CD14-positive monocyte (primary cell): Measurements from ENCODE around the gene CD24. TPM values are rescaled to one million over a fixed set of nuclear protein-coding genes. Genes with fewer than 3 reads are reported as not detected.

Source experiments
- DNase-seq, 3 donors: peaks; one replicate each; pipeline ENCODE4 v3.0.0-alpha.2; 2011 to 2022
- H2AFZ ChIP-seq: 2 replicates; pipeline ENCODE4 v1.6.0; 2012; ENCODE audit warnings: mild to moderate bottlenecking, low read depth, low read length, inconsistent platforms; ENCODE audit not compliant: insufficient read depth, poor library complexity, severe bottlenecking
- H3K27ac ChIP-seq, 2 donors: 1 replicate in 1 of 2; 2 replicates in 1 of 2; pipeline ENCODE4 v1.5.1; 2012 to 2013; ENCODE audit warnings: low read length in 2 of 2, control low read depth in 1 of 2, inconsistent platforms in 1 of 2, low read depth in 1 of 2, mild to moderate bottlenecking in 1 of 2
- H3K27me3 ChIP-seq, 2 donors: one replicate each; pipeline versions ENCODE4 v1.6.0 to v1.6.1; 2011 to 2013; ENCODE audit warnings: low read length in 2 of 2; ENCODE audit not compliant: control insufficient read depth in 2 of 2, insufficient read depth in 2 of 2
- H3K36me3 ChIP-seq, 2 donors: replicated peaks in 1 of 2; 1 replicate in 1 of 2; 2 replicates in 1 of 2; pipeline versions ENCODE4 v1.5.1 to v1.6.1; 2012 to 2013; ENCODE audit warnings: low read length in 2 of 2, control low read depth in 1 of 2, inconsistent platforms in 1 of 2, mild to moderate bottlenecking in 1 of 2; ENCODE audit not compliant: insufficient read depth in 2 of 2, control insufficient read depth in 1 of 2
- H3K4me1 ChIP-seq, 2 donors: 1 replicate in 1 of 2; 2 replicates in 1 of 2; pipeline versions ENCODE4 v1.5.1 to v1.6.1; 2012 to 2013; ENCODE audit warnings: low read length in 2 of 2, control low read depth in 1 of 2, inconsistent platforms in 1 of 2, mild to moderate bottlenecking in 1 of 2, moderate library complexity in 1 of 2; ENCODE audit not compliant: insufficient read depth in 2 of 2, control insufficient read depth in 1 of 2
- H3K4me2 ChIP-seq: replicated peaks from 2 replicates; pipeline ENCODE3; 2012; ENCODE audit warnings: low read length, moderate library complexity, mild to moderate bottlenecking; ENCODE audit not compliant: poor library complexity, severe bottlenecking; ENCODE audit errors: extremely low read depth
- H3K4me3 ChIP-seq, 3 experiments: fragments of 200-600 bp in 1 of 3; sonication (generic) in 1 of 3; replicated peaks in 1 of 3; 1 replicate in 2 of 3; 2 replicates in 1 of 3; pipeline ENCODE4 v1.5.1; 2011 to 2013; ENCODE audit warnings: low read length in 3 of 3, mild to moderate bottlenecking in 3 of 3, control low read depth in 2 of 3, low read depth in 2 of 3, inconsistent platforms in 1 of 3, moderate library complexity in 1 of 3
- H3K79me2 ChIP-seq: 2 replicates; pipeline ENCODE4 v1.6.0; 2012; ENCODE audit warnings: mild to moderate bottlenecking, control low read depth, inconsistent platforms, low read length, moderate library complexity; ENCODE audit not compliant: insufficient read depth
- H3K9ac ChIP-seq: 2 replicates; pipeline ENCODE4 v1.6.0; 2017; ENCODE audit warnings: low read length, mild to moderate bottlenecking; ENCODE audit not compliant: insufficient read depth, poor library complexity, severe bottlenecking
- H3K9me3 ChIP-seq, 2 donors: replicated peaks in 1 of 2; 1 replicate in 1 of 2; 2 replicates in 1 of 2; pipeline versions ENCODE4 v1.5.1 to v1.6.1; 2012 to 2013; ENCODE audit warnings: low read length in 2 of 2, control low read depth in 1 of 2; ENCODE audit not compliant: control insufficient read depth in 1 of 2, insufficient read depth in 1 of 2
- H4K20me1 ChIP-seq: 2 replicates; pipeline ENCODE4 v1.6.0; 2012; ENCODE audit warnings: mild to moderate bottlenecking, low read length, control low read depth, moderate library complexity; ENCODE audit not compliant: insufficient read depth
- H3K27ac Mint-ChIP-seq, 7 donors: one replicate each; pipeline ENCODE4 v1.8.0; 2020; ENCODE audit warnings: mild to moderate bottlenecking in 7 of 7, mixed read lengths in 7 of 7, moderate library complexity in 6 of 7, inconsistent platforms in 2 of 7
- H3K27me3 Mint-ChIP-seq, 3 donors: one replicate each; pipeline ENCODE4 v1.8.0; 2021 to 2022; ENCODE audit warnings: low read depth in 3 of 3, mild to moderate bottlenecking in 3 of 3, mixed read lengths in 3 of 3, moderate library complexity in 3 of 3, inconsistent platforms in 1 of 3
- H3K36me3 Mint-ChIP-seq, 2 donors: one replicate each; pipeline ENCODE4 v1.8.0; 2020; ENCODE audit warnings: mixed read lengths in 2 of 2, inconsistent platforms in 1 of 2, mild to moderate bottlenecking in 1 of 2
- H3K4me1 Mint-ChIP-seq: one replicate; pipeline ENCODE4 v1.8.0; 2020; ENCODE audit warnings: mild to moderate bottlenecking, mixed read lengths
- H3K4me3 Mint-ChIP-seq, 2 donors: one replicate each; pipeline ENCODE4 v1.8.0; 2020; ENCODE audit warnings: mild to moderate bottlenecking in 2 of 2, mixed read lengths in 2 of 2, moderate library complexity in 1 of 2
- H3K9me3 Mint-ChIP-seq, 7 donors: one replicate each; pipeline ENCODE4 v1.8.0; 2020 to 2022; ENCODE audit warnings: mixed read lengths in 7 of 7, mild to moderate bottlenecking in 6 of 7, moderate library complexity in 6 of 7, inconsistent platforms in 2 of 7
- WGBS: methylation state at CpG from one replicate; pipeline ENCODE4 v1.1.5; 2013; ENCODE audit warnings: missing lambda C conversion rate; ENCODE audit not compliant: insufficient coverage; 5-methylcytosine and 5-hydroxymethylcytosine counted together
- intact Hi-C, 2 donors: fragments of 100-400 bp; cut with micrococcal nuclease; formaldehyde crosslinking; loops; one replicate each; pipeline versions ENCODE4 v1.15.0 to v1.15.1; 2023
- polyA plus RNA-seq, 3 donors: library from polyadenylated mRNA; depleted of rRNA in 1 of 3; unstranded in 2 of 3; stranded (reverse) in 1 of 3; fragments of 300-500 nt in 2 of 3; fragments of >200 nt in 1 of 3; fragmentation: Illumina TruSeq in 2 of 3; gene quantifications; 1 replicate in 2 of 3; 2 replicates in 1 of 3; pipeline ENCODE4 v1.2.3, GENCODE V29; 2012 to 2021
- TF ChIP-seq, protein P1 (sequence below): fragments of 200-600 bp; IDR thresholded peaks from one replicate; pipeline ENCODE4 v1.8.0; 2022; ENCODE audit warnings: antibody characterized with exemption, mild to moderate bottlenecking

The CD24 gene
- polyA plus RNA-seq, 3 donors = 0.05 to 0.46 (median 0.29) TPM

DNA sequence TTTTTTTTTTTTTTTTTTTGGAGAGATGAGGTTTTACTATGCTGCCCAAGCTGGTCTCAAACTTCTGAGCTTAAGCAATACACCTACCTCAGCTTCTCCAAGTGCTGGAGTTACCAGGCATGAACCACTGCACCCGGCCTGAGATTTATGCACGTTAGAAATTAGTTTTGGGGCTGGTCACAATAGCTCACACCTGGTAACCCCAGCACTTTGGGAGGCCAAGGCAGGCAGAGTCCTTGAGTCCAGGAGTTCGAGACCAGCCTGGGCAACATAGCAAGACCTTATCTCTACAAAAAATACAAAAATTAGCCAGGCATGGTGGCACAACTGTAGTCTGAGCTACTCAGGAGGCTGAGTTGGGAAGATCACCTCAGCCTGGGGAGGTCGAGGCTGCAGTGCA is 51.9 kb downstream of the CD24 start:
- H3K4me3 ChIP-seq = no peak overlapping the region
- no peak overlapping the region for H3K4me2 ChIP-seq
- WGBS = 79% methylated on average over 3 of the region's 4 CpGs
- H3K27ac ChIP-seq = no peak overlapping the region
- H3K9ac ChIP-seq = no peak overlapping the region
- TF ChIP-seq, protein P1, sequence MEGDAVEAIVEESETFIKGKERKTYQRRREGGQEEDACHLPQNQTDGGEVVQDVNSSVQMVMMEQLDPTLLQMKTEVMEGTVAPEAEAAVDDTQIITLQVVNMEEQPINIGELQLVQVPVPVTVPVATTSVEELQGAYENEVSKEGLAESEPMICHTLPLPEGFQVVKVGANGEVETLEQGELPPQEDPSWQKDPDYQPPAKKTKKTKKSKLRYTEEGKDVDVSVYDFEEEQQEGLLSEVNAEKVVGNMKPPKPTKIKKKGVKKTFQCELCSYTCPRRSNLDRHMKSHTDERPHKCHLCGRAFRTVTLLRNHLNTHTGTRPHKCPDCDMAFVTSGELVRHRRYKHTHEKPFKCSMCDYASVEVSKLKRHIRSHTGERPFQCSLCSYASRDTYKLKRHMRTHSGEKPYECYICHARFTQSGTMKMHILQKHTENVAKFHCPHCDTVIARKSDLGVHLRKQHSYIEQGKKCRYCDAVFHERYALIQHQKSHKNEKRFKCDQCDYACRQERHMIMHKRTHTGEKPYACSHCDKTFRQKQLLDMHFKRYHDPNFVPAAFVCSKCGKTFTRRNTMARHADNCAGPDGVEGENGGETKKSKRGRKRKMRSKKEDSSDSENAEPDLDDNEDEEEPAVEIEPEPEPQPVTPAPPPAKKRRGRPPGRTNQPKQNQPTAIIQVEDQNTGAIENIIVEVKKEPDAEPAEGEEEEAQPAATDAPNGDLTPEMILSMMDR = no peak
- H3K4me1 ChIP-seq = no peaks in the 10 kb centered on the region
- H3K79me2 ChIP-seq = no peaks in the 10 kb centered on the region
- no peaks in the 10 kb centered on the region for H3K9me3 ChIP-seq
- Mint-ChIP-seq H3K9me3 (peaks cover 0 to 3% (median 0%) of the 10 kb centered on the region in 7 donors), H3K27ac (no peak overlapping the region), H3K4me3 (no peak overlapping the region), H3K4me1 (no peaks in the 10 kb centered on the region), H3K27me3 (peaks cover 8 to 21% (median 18%) of the 10 kb centered on the region in 3 donors), H3K36me3 (no peaks in the 10 kb centered on the region)
- no peaks in the 10 kb centered on the region for H4K20me1 ChIP-seq
- intact Hi-C loops = no loop called here
- no peak overlapping the region for H2AFZ ChIP-seq
- H3K36me3 ChIP-seq = no peaks in the 10 kb centered on the region
- peaks cover 0 to 15% of the 10 kb centered on the region in 2 donors for H3K27me3 ChIP-seq
- no peak for DNase-seq

Other genes starting within 250 kb of the CD24 start
- 1 to 10 TPM; 5.0 to 9.0 (median 5.7) TPM for gene MTRES1, start 53.5 kb upstream of the CD24 start, polyA plus RNA-seq
- gene BEND3, start 140.8 kb upstream of the CD24 start, polyA plus RNA-seq = under 1 TPM; 0.17 to 0.52 (median 0.24) TPM